ENCODE results near the gene ZFAND4.
"Not testable (repeated sequence)": the region's sequence is repeated elsewhere in the genome, so short reads cannot be mapped to it uniquely, and the experiment has no call there.

Gene ZFAND4

DNA sequence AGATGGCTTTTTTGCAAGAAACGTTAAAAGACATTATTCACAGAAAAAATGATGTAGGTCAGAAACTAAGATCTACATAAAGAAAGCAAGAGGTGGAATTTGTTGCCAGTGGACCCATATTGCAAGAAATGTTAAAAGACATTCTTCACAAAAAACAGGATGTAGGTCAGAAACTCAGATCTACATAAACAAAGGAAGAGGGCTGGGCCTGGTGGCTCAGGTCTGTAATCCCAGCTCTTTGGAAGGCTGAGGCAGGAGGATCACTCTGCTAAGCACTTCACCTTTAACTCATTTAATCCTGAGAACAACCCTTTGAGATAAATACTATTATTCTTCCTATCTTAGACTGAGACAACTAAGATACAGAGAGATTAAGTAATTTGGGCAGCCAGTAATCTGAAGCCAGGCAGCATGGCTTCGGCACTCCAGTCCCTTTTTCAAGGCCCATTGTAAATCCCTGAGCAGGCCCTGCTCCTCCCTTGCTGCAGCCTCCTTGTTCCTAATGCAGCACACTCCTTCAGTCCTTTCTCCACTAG is 11.6 kb downstream of the ZFAND4 start:
- CTCF ChIA-PET, result no interaction called here
- H3K9me3 ChIP-seq (ENCODE audit: control insufficient read depth, insufficient read depth, low read depth, low read length), result no peaks in the 10 kb centered on the region
- no peak overlapping the region for H3K4me3 ChIP-seq (ENCODE audit: low read depth, low read length)
- POLR2A ChIA-PET, result no interaction called here
- no peak overlapping the region for H3K27ac ChIP-seq (ENCODE audit: extremely low read depth, low read depth, low read length)
- no peaks in the 10 kb centered on the region for H3K4me1 ChIP-seq (ENCODE audit: control insufficient read depth, insufficient read depth, low read length)
- H3K36me3 ChIP-seq (ENCODE audit: control insufficient read depth in 2 of 2, insufficient read depth in 1 of 2, low read length in 2 of 2), result peaks cover 0 to 7% of the 10 kb centered on the region in 2 experiments; a peak in 2 of 3 replicates
- no peak for TF ChIP-seq ZNF292 (tag by site-specific recombination; IDR thresholded peaks at IDR 0.05; ENCODE audit: borderline replicate concordance, low read depth)

DNA sequence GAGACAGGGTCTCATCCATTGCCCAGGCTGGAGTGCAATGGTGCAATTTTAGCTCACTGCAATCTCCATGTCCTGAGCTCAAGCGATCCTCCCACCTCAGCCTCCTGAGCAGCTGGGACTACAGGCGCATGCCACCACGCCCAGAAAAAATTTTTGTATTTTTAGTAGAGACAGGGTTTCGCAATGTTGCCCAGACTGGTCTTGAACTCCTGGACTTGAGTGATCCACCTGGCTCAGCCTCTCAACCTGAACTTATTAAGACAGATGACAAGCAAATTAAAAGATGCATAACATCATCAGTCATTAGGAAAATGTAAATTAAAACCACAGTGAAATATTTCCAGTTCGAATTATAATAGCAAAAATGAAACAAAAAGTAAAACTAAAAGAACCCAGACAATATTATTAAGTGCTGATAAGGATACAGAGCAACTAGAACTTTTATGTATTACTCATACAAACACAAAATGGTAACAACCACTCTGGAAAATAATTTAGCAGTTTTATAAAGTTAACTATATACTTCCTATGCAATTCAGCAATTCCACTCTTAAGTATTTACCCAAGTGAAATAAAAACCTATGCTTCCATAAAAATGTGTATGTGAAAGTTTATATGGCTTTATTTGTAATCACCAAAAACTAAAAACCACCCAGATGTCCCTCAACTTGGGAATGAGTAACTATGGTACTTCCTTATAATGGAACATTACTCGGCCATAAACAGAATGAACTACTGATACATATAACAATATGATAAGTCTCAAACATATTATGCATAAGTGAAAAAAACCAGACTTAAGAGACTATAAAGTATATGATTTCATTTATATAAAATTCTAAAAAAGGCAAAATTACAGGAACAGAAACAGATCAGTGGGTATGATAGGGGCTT is 15.3 kb downstream of the ZFAND4 start:
- H3K4me1 ChIP-seq (ENCODE audit: control insufficient read depth, insufficient read depth, low read length), result no peaks in the 10 kb centered on the region
- ChIA-PET CTCF (interaction anchor here (0.7 kb wide), 1 partner anchor 13 kb away, joined by 6 read pairs; no protein-coding TSS in a partner anchor), POLR2A (no interaction called here)
- TF ChIP-seq ZNF621 (tag by site-specific recombination; IDR thresholded peaks at IDR 0.05), result no peak
- peak; percentile 67; the same call in 1 of the 2 replicates for TF ChIP-seq ZNF140 (tag by site-specific recombination; IDR thresholded peaks at IDR 0.05)
- no peak overlapping the region for H3K4me3 ChIP-seq (ENCODE audit: low read depth, low read length)
- no peak overlapping the region for H3K27ac ChIP-seq (ENCODE audit: extremely low read depth, low read depth, low read length)
- H3K36me3 ChIP-seq (ENCODE audit: control insufficient read depth in 2 of 2, insufficient read depth in 1 of 2, low read length in 2 of 2), result peaks cover 0 to 7% of the 10 kb centered on the region in 2 experiments; a peak in 2 of 3 replicates
- H3K9me3 ChIP-seq (ENCODE audit: control insufficient read depth, insufficient read depth, low read depth, low read length), result no peaks in the 10 kb centered on the region

DNA sequence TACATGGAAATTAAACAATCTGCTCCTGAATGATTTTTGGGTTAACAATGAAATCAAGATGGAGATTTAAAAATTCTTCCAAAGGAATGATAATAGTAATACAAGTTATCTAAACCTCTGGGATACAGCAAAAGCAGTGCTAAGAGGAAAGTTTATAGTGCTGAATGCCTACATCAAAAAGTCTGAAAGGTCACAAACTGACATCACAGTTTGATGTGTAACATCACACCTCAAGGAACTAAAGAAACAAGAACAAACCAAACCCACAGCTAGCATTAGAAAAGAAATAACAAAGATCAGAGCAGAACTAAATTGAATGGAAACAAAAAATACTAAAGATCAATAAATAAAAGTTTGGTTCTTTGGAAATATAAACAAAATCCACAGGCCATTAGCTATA is 17.4 kb downstream of the ZFAND4 start:
- no peak for TF ChIP-seq ZNF266 (tag by site-specific recombination; IDR thresholded peaks at IDR 0.05; ENCODE audit: low read depth)
- TF ChIP-seq MZF1 (tag by site-specific recombination; IDR thresholded peaks at IDR 0.05; ENCODE audit: borderline replicate concordance), result no peak
- no peak for TF ChIP-seq ZNF776 (tag by site-specific recombination; IDR thresholded peaks at IDR 0.05; ENCODE audit: borderline replicate concordance)
- no peak for TF ChIP-seq GLI2 (tag by site-specific recombination; IDR thresholded peaks at IDR 0.05; ENCODE audit: borderline replicate concordance, low read depth)
- TF ChIP-seq WT1 (tag by site-specific recombination; IDR thresholded peaks at IDR 0.05), result no peak
- TF ChIP-seq ZNF311 (tag by site-specific recombination; IDR thresholded peaks at IDR 0.05; ENCODE audit: borderline replicate concordance), result no peak
- TF ChIP-seq ZNF830 (tag by site-specific recombination; IDR thresholded peaks at IDR 0.05; ENCODE audit: low read depth), result no peak
- no peak for TF ChIP-seq ZNF621 (tag by site-specific recombination; IDR thresholded peaks at IDR 0.05)
- TF ChIP-seq, protein P1, sequence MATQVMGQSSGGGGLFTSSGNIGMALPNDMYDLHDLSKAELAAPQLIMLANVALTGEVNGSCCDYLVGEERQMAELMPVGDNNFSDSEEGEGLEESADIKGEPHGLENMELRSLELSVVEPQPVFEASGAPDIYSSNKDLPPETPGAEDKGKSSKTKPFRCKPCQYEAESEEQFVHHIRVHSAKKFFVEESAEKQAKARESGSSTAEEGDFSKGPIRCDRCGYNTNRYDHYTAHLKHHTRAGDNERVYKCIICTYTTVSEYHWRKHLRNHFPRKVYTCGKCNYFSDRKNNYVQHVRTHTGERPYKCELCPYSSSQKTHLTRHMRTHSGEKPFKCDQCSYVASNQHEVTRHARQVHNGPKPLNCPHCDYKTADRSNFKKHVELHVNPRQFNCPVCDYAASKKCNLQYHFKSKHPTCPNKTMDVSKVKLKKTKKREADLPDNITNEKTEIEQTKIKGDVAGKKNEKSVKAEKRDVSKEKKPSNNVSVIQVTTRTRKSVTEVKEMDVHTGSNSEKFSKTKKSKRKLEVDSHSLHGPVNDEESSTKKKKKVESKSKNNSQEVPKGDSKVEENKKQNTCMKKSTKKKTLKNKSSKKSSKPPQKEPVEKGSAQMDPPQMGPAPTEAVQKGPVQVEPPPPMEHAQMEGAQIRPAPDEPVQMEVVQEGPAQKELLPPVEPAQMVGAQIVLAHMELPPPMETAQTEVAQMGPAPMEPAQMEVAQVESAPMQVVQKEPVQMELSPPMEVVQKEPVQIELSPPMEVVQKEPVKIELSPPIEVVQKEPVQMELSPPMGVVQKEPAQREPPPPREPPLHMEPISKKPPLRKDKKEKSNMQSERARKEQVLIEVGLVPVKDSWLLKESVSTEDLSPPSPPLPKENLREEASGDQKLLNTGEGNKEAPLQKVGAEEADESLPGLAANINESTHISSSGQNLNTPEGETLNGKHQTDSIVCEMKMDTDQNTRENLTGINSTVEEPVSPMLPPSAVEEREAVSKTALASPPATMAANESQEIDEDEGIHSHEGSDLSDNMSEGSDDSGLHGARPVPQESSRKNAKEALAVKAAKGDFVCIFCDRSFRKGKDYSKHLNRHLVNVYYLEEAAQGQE (tag by site-specific recombination; IDR thresholded peaks at IDR 0.05), result no peak
- TF ChIP-seq ZNF133 (tag by site-specific recombination; IDR thresholded peaks at IDR 0.05), result no peak
- TF ChIP-seq, protein P2, sequence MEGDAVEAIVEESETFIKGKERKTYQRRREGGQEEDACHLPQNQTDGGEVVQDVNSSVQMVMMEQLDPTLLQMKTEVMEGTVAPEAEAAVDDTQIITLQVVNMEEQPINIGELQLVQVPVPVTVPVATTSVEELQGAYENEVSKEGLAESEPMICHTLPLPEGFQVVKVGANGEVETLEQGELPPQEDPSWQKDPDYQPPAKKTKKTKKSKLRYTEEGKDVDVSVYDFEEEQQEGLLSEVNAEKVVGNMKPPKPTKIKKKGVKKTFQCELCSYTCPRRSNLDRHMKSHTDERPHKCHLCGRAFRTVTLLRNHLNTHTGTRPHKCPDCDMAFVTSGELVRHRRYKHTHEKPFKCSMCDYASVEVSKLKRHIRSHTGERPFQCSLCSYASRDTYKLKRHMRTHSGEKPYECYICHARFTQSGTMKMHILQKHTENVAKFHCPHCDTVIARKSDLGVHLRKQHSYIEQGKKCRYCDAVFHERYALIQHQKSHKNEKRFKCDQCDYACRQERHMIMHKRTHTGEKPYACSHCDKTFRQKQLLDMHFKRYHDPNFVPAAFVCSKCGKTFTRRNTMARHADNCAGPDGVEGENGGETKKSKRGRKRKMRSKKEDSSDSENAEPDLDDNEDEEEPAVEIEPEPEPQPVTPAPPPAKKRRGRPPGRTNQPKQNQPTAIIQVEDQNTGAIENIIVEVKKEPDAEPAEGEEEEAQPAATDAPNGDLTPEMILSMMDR (tag by site-specific recombination; IDR thresholded peaks at IDR 0.05), result no peak
- TF ChIP-seq ZNF239 (tag by site-specific recombination; IDR thresholded peaks at IDR 0.05), result no peak
- TF ChIP-seq ZNF677 (tag by site-specific recombination; IDR thresholded peaks at IDR 0.05), result no peak
- H3K4me3 ChIP-seq (ENCODE audit: low read depth, low read length), result no peak overlapping the region
- H3K9me3 ChIP-seq (ENCODE audit: control insufficient read depth, insufficient read depth, low read depth, low read length), result no peaks in the 10 kb centered on the region
- CTCF ChIA-PET, result interaction anchor here (0.6 kb wide), 1 partner anchor 16 kb away, joined by 4 read pairs; no protein-coding TSS in a partner anchor
- H3K27ac ChIP-seq (ENCODE audit: extremely low read depth, low read depth, low read length), result no peak overlapping the region
- POLR2A ChIA-PET, result no interaction called here
- no peaks in the 10 kb centered on the region for H3K4me1 ChIP-seq (ENCODE audit: control insufficient read depth, insufficient read depth, low read length)
- peaks cover 0 to 6% of the 10 kb centered on the region in 2 experiments; a peak in 2 of 3 replicates for H3K36me3 ChIP-seq (ENCODE audit: control insufficient read depth in 2 of 2, insufficient read depth in 1 of 2, low read length in 2 of 2)

DNA sequence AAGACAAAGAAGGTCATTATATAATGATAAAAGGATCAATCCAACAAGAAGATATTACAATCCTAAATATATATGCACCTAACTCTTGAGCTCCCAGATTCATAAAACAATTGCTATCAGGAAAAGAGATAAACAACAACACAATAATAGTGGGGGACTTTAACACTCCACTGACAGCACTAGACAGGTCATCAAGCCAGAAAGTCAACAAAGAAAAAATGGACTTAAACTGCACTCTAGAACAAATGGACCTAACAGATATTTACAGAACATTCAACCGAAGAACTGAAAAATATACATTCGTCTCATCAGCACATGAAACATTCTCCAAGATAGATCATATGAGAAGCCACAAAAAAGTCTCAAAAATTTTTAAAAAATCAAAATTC is 17.8 kb downstream of the ZFAND4 start:
- POLR2A ChIA-PET; H3K9me3 ChIP-seq (ENCODE audit: control insufficient read depth, insufficient read depth, low read depth, low read length); H3K36me3 ChIP-seq (ENCODE audit: control insufficient read depth in 2 of 2, insufficient read depth in 1 of 2, low read length in 2 of 2); H3K4me1 ChIP-seq (ENCODE audit: control insufficient read depth, insufficient read depth, low read length); H3K27ac ChIP-seq (ENCODE audit: extremely low read depth, low read depth, low read length); H3K4me3 ChIP-seq (ENCODE audit: low read depth, low read length): not testable (repeated sequence)
- CTCF ChIA-PET, result interaction anchor here (0.6 kb wide), 1 partner anchor 17 kb away, joined by 4 read pairs; no protein-coding TSS in a partner anchor

All from HEK293 (cell line).